Measurements from ENCODE around the gene WBP2.

The WBP2 gene

GRCh38 chr17:75895370-75896155 lies 40.4 kb upstream of the WBP2 start:
- peak overlapping the region; percentile 75 for H3K4me3 ChIP-seq (ENCODE audit: low read depth, low read length)
- no peak for TF ChIP-seq MYC (IDR thresholded peaks at IDR 0.05; ENCODE audit: low read depth, low read length)
- TF ChIP-seq CTCF (IDR thresholded peaks at IDR 0.05; ENCODE audit: low read depth, low read length), result peak; percentile 31
- TF ChIP-seq MAX (IDR thresholded peaks at IDR 0.05; ENCODE audit: low read depth, low read length), result peak; percentile 68
- peak; percentile 18 for TF ChIP-seq POLR2A (IDR thresholded peaks at IDR 0.05; ENCODE audit: extremely low read depth, insufficient read length)
- DNase-seq (ENCODE audit: low read depth), result peak; percentile 62

DNA sequence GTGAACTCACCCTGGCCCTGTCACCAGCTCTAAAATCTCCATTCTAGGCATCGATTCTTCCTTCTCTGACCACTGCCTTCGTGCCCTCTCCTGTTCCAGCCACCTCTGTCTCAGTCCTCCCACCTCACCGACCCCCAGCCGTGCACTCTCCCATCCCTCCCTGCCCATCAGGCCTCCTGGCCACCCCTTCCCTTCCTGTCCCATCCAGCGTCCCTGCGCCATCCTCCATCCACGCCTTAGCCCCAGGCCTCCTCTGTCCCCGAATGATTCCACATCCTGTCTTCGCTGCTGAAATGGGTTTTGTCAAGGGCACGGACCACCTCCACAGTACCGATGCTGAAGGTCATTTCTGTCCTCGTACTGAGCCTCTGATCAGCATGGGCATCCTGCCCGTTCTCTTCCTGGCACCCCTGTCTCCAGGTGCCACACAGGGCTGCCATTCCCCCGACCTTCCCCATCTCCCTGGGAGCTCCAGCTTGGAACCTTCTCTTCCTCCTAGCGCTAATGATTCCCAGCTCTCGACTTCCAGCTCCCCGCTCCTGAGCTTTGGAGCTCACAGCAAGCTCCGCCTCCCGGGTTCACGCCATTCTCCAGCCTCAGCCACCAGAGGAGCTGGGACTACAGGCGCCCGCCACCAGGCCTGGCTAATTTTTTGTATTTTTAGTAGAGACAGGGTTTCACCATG lies 39.1 kb upstream of the WBP2 start:
- DNase-seq (ENCODE audit: low read depth), result no peak
- no peak for TF ChIP-seq CTCF (IDR thresholded peaks at IDR 0.05; ENCODE audit: low read depth, low read length)
- no peak for TF ChIP-seq POLR2A (IDR thresholded peaks at IDR 0.05; ENCODE audit: extremely low read depth, insufficient read length)
- TF ChIP-seq MYC (IDR thresholded peaks at IDR 0.05; ENCODE audit: low read depth, low read length), result no peak
- no peak for TF ChIP-seq MAX (IDR thresholded peaks at IDR 0.05; ENCODE audit: low read depth, low read length)
- no peak overlapping the region for H3K4me3 ChIP-seq (ENCODE audit: low read depth, low read length)

DNA sequence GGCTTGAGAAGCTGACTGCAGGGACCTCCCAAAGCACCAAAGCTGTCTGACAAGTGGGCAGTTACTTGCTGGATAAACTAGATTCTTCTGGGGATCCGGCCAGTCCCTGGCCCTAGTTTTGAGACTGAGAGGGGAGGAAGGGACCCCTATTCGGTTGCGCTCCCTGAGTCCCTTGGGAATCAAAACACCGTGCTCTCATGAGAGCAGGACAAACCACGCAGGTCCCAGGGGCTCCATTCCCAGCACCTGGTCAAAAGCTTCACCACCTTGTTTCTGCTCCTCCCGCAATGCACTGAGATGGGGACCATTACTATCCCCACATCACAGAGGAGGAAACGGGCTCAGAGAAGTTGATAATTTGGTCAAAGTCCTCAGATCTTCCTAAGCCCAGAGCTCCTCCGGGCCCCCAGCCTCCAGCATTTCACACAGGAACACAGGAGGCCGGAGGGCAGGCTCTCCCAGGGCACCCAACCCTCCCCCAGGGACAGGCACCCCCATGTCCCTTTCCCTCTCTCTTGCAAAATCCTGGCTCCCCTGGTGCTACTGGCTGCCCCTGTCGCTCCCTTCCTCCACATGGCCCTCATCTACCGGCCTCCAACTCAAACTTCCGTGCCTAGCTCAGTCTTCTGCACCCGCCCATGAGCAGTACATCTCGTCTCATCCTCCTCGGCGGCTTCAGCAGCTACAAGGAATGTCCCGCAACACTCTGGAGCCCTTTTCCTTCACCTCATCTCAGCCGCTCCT lies 38.3 kb upstream of the WBP2 start:
- no peak for DNase-seq (ENCODE audit: low read depth)
- H3K4me3 ChIP-seq (ENCODE audit: low read depth, low read length), result no peak overlapping the region
- TF ChIP-seq MAX (IDR thresholded peaks at IDR 0.05; ENCODE audit: low read depth, low read length) (no peak), CTCF (IDR thresholded peaks at IDR 0.05; ENCODE audit: low read depth, low read length) (no peak), MYC (IDR thresholded peaks at IDR 0.05; ENCODE audit: low read depth, low read length) (no peak), POLR2A (IDR thresholded peaks at IDR 0.05; ENCODE audit: extremely low read depth, insufficient read length) (no peak)

DNA sequence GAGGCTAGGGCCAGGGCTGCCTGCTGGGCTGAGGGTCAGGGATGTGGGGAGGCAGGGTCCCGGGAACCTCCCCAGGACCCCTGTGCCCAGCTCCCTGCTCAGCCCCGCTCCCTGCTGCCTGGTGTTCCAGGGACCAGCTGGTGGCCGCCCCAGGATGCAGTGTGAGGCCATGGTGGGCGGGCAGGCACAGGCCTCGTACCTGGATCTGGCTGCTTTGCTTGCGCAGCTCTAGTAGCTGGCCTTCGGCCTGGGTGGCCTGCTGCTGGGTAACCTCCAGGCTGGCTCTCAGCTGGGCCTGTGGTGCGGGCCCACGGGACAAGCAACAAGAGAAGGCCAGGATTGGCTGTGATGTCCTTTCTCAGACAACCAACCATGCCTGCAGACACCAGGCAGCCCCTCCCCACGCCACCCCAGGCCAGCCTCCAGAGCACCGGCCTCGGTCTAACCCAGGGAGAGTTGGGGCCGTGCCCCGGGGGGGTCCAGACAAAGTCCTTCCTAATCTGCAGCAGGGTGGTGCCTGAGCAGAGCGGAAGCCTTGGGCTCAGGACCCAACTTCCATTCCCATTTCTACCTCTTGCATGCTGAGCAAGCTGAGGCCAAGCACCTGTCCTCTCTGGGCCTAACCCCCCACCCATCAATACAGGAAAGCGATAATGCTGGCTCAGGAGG lies 37.6 kb upstream of the WBP2 start:
- no peak for DNase-seq (ENCODE audit: low read depth)
- no peak overlapping the region for H3K4me3 ChIP-seq (ENCODE audit: low read depth, low read length)
- TF ChIP-seq POLR2A (IDR thresholded peaks at IDR 0.05; ENCODE audit: extremely low read depth, insufficient read length), result no peak
- no peak for TF ChIP-seq MAX (IDR thresholded peaks at IDR 0.05; ENCODE audit: low read depth, low read length)
- TF ChIP-seq MYC (IDR thresholded peaks at IDR 0.05; ENCODE audit: low read depth, low read length), result no peak
- no peak for TF ChIP-seq CTCF (IDR thresholded peaks at IDR 0.05; ENCODE audit: low read depth, low read length)

All from NB4 (cell line).